Fibroblast of peridontal ligament (primary cell): ENCODE data around the gene ALDH1A1.

Experiments
- DNase-seq: peaks from one replicate; pipeline ENCODE4 v3.0.0-alpha.2; 2010; ENCODE audit errors: extremely low read depth

Gene ALDH1A1

DNA sequence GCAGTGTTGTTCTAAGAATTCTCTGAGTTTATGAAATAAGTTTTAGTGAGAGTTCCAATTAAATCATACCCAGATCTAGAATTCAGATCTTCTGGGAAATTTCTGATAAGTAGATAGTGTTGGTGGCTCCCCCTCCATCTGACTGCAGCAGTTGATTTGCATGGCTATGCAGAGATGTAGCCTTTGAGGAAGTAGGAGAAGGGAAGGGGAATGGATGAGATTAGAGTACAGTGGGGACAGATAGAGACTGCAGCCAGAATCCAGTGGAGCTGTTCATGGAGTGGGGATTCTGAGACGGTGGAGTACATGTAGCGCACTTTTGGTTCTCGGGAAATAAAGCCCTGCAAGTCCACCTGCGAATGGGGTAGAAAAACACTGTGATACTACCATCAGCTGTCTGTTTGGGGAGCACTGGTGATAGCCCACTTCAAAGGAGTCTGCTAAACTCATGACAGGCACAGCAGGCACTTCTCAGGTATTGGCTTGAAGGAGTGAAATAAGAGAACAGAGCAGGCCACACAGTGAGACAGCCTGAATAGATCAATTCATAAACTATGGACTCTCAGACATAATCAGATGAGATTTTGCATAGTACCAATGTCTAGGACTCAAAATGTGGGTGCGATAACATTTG, 96.8 kb downstream of the ALDH1A1 start:
- DNase-seq: no peak

GRCh38 chr9:72855321-72855720, 97.5 kb downstream of the ALDH1A1 start:
- DNase-seq: no peak
